ENCODE measurements around the gene HOXD9.

The HOXD9 gene

GRCh38 chr2:176122683-176123410, at the start of gene HOXD9:
Gene HOXD9 (plus strand): TSS chr2:176122719. CDS start chr2:176122769, 50 bp downstream.
- DNase-seq (ENCODE audit: low spot score): no peak

- DNase-seq (ENCODE audit: low spot score): no peak
Measured at GRCh38 chr2:176072951-176073904, 49.3 kb upstream of the HOXD9 start.

- no peak for DNase-seq (ENCODE audit: low spot score)
Measured at GRCh38 chr2:176074919-176075425, 47.5 kb upstream of the HOXD9 start.

DNA sequence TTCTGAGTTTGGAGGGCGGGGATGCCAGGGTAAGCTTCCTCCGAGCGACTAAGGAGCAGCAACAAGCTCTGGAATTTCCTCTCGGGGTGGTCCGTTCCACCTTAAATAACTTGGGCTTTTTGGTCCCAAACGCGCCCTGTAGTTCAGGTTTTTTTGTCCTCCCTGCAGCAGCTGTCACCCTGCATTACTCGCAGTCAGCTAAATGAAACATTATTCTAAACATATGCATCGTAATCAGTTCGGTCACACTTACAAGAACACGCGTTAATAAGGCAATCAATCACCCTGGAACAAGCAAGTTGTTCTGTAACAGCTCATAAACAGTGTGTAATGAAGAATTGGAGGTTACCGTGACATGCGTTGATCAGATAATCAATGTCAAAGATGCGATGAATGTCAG, 47.0 kb upstream of the HOXD9 start:
- no peak for DNase-seq (ENCODE audit: low spot score)

DNA sequence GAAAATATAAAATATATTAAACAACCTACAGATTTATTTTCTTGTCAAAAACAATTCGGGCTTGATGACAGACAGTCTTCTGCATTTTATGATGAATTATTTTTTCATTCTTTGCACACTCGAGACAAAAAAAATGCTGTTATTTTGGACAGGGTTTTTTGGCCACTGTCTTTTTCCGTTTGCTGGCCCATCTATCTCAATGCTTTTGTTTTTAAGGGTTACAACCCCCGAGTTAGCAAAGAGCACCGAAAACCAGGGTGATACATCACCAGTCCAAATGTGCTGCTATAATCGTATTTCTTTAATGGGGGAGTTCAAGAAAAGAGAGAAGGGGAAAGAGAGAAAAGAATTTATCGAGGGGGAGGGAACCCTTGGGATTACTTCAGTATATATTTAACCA, 46.5 kb upstream of the HOXD9 start:
- DNase-seq (ENCODE audit: low spot score): no peak

DNA sequence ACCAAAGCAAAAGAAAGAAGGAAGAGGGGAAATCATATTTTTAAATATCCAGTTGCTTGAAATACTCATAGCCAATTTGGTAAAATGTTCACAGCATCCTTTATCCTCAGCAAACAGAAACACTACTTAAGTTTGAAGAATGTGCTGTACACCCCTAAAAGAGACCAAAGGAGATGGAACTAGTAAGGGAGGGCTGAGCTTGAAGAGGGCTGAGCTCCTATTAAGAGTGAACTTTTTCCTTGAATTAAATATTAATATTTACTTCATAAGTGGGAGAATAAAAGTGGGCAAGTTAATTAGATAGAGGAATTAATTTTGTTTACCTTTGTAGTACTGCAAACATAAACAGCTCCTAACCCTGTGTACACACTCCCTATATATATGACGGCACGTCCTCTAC, 45.7 kb upstream of the HOXD9 start:
- DNase-seq (ENCODE audit: low spot score): no peak

DNA sequence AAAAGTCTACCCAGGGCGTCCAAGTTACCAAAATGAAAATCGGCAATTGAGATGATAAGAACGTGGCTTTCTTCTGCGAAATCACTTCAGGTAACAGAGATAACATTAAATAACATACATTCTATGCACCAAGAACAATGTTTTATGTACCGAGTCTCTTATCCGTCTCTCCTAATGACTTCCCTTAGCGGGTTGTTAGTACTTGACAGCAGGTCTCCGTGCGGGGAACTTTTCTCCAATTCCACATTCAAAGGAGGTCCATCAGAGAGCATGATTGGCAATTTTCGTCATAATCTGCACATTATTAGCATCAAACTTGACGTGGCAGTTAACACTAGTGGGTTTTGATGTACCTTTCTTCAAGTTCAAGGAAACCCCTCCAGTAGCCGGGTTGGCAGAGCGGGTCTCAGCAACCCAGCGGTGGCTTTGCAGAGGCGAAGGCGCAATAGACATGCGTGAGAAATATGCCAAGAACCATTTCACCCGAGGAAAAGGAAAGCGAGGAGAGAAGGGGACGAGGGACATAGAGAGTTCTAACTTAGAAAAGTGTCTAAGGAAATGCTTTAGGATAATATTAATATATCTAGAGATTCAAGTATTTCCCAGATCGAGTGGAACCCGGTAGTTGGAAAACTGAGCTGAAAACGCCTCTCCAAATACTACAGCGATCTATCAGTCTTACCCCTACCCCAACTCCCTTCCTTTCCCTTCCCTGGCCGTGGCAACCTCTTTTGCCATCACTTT, 43.8 kb upstream of the HOXD9 start:
- DNase-seq (ENCODE audit: low spot score): no peak

GRCh38 chr2:176079285-176079830, 43.2 kb upstream of the HOXD9 start:
- DNase-seq (ENCODE audit: low spot score): no peak

GRCh38 chr2:176079831-176080539, 42.5 kb upstream of the HOXD9 start:
- no peak for DNase-seq (ENCODE audit: low spot score)

DNA sequence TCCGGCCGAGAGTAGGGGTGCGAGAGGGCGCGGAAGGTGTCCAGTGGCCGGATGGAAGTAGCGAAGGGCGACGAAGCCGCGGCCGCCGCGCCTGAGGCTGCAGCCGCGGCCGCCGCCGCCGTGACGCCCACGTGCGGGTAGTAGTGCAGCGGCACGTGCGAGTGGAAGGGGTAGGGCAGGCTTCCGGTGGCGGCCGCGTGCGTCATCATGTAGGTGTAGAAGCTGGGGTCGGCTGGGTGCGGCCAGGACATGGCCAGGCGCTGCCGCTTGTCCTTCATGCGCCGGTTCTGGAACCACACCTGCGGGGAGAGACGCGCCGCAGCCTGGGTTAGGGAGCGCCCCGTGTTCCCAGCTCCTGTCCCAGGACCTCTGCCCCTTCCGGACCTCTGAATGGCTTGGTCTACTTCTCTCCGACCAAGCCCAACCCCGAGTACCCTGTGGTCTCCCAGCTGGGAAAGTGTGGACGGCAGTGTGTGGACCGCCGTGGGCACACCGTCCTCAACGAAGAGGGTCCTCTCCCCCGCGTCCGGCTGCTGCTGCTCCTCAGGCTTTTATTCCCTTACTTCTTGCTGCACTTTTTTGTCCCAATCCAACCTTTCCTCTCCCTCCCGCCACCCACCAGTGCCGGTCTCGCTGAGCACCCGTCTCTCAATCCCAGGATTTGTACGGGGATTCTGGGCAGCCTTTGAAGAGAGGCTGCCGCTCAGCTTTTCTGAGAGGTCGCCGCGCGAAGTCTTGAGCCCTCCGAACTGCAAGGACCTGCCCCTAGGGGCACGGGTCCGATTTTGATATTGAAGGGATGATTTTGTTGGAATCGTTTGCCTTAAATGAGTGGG, 41.8 kb upstream of the HOXD9 start:
- no peak for DNase-seq (ENCODE audit: low spot score)

- DNase-seq (ENCODE audit: low spot score): no peak
Measured at GRCh38 chr2:176081376-176081836, 41.1 kb upstream of the HOXD9 start.

DNA sequence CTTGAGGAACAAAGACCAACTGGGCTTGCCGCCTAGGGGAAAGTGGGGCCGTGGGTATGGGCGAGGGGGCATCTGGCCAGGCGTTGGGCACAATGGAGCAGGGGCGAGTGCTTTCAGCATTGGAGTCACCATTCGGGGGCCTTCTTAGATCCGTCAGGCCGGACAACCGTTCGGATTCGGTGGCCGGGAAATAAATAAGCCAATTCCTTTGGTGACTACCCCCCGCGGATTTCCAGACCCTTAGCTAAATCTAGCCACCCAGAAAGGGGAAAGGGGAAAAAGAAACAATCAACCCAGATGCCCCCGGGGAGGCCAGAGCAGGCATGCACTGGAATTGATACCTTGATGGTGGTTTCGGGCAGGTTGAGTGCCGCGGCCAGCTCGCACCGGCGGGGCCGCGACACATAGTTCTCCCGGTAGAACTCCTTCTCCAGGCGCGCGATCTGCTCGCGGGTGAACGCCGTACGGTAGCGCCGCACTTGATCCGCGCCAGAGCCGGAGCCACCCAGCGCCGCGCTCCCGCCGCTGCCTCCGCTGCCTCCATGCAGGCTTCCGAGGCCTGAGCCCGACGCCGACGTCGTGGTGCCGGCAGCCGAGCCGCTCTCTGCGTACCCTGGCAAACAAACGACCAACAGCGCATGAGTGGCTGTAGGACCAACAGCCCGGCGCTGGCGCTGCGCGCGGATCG, 40.5 kb upstream of the HOXD9 start:
- no peak for DNase-seq (ENCODE audit: low spot score)

DNA sequence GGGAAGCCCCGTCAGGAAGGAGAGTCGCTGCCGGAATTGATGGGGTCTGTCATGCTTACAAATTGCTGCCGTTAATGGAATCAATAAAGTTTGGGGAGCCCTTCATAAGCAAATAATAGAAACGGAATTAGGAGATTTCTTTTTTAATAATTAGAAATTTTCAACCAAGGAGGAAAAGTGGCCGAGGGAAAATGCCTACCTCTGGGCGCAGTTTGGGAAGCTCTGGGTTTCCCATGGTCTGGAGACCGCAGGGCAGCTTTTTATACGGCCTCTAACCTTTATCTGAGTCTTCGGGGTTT, 40.0 kb upstream of the HOXD9 start:
- no peak for DNase-seq (ENCODE audit: low spot score)

DNA sequence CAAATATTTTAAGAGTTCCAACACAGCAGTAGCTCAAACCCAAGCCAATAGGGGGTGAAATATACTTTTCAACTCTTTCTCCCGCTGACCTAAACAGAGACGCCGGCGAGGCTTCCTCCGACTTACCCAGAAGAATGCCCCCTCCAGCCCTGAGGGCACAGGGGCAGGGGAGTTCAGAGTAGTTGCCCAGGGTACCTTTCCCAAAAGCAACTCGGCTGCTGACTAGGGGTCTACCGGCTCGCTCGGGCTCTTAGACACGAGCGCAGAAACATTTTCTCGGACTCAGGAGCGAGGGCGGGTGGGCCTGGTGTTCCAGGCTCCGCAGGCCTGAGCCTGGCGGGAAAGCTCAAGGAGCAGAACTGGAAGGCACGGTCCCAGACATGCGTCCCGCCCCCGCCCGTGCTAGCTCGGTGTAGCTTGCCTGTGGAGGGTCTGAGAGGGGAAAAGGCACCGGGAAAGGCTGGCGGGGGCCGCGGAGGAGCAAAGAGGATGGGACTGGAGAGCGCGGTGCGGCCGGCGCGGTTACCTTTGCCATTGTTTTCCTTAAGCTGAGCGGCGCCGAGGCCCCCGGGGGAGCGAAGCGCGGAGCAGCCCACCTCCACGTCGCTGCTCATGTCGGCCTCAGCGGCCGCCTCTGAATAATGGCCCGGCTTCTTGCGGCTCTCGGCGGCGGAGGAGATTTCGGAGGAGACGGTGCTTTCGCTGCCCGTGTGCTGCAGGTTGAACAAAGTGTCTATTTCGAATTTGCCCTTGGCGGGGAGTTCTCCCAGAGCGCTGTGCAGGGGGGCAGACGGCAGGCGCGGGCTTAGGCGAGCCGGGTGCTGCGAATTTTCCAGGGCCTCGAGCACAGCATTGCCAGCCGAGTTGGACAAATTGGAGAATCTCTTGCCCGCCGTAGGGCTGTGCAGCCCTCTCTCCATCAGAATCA, 39.4 kb upstream of the HOXD9 start:
- no peak for DNase-seq (ENCODE audit: low spot score)

DNA sequence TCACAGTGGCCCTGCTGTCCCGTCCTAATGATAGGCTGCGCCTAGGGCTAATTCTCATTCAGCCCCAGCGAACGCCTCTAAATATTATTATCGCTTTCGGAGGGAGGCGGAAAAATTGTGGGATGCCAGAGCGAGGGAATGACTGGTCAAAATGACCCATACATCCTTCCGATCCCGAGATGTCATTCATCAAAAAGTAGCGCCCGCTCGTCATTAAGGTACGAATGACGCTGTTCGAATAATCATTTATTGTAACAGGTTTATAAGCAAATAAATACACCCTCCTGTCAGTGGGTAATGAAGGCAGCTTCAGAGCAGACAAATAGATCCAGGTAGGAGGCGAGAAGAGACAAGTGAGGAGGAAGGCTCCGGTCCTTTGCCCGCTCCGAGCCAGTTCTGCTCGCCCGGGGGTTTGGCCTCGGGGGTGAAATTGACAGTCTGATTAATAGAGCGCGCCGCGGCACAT, 38.7 kb upstream of the HOXD9 start, which contains the start of gene EVX2:
Gene EVX2 (minus strand): TSS at position 167 of the 466 bp plus-strand sequence. CDS start 186 bp downstream, outside the sequence.
- DNase-seq (ENCODE audit: low spot score): no peak

DNA sequence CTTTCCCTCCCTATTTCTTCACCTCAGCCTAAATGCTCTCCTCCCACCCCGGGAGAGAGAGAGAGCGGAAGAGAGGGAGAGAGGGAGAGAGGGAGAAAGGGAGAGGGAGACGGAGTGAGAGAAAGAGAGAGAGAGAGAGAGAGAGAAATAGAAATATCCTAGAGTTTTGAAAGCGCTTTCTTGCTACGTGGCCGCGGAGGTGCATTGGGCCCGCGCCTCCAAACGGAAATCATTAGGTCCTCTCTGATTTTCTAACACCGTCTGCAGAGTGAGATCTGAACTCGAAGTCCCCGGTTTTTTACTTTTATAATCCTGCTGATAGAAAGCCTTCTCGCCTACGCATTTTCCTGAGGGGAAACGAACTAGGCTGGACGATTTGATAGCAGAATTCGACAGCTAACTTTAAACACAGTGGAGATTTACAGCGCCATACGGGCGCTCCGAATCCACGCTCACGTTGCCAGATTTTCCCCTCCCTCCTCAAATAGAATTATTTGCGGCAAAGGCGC, 37.9 kb upstream of the HOXD9 start:
- no peak for DNase-seq (ENCODE audit: low spot score)

DNA sequence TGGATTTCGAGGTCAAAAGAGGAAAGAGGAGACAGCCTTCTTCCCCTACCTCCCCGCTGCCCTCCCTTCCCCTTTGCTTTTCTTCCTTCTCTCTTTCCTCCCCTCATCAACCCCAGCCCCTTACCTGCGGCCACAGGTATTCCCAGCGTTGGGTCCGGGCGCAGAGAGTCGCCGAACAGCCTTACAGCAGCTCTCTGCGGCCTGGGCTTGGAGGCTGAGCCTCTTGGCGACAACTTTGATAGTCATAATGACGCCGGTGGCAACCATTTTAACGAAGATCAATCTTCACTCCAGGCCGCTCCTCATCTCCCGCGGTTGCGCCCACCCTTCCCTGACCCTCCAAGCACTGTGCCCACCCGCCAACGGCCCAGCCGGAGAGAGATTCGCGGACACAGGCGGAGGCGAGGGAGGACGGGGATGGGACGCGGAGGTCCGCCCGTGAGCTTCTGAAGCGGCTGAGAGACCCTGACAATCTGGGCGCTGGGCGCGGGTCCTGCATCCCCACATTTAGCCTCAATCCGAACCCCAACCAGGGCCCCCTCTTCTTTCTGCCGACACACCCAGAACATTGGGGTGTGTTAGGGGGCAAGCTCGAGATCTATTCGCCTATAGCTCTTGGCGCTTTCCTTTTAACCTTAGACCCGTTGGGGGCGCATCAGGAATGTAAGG, 37.3 kb upstream of the HOXD9 start:
- no peak for DNase-seq (ENCODE audit: low spot score)
